K562 (cell line): ENCODE measurements around the gene SPNS1. TPM values are rescaled to one million over a fixed set of nuclear protein-coding genes. Genes with fewer than 3 reads are reported as not detected.

Experiments
- ATF6 ChIP-seq: sonication (generic); formaldehyde crosslinking; IDR thresholded peaks from 2 replicates; pipeline ENCODE4 v1.4.0; 2020; ENCODE audit warnings: mild to moderate bottlenecking, missing genetic modification reagents
- CCNT2 ChIP-seq: IDR thresholded peaks from 2 replicates; pipeline ENCODE4 v1.6.1; 2011; ENCODE audit warnings: borderline replicate concordance, low read depth, mild to moderate bottlenecking, moderate library complexity, mixed read lengths, low read length; ENCODE audit not compliant: insufficient read length; ENCODE audit errors: extremely low read depth
- ESRRA ChIP-seq: fragments of 450-650 bp; IDR thresholded peaks from 2 replicates; pipeline ENCODE4 v1.6.1; 2014; ENCODE audit warnings: low read depth, mild to moderate bottlenecking, moderate library complexity, borderline replicate concordance
- JUND ChIP-seq, 2 experiments: IDR thresholded peaks; 2 replicates in 1 of 2; 3 replicates in 1 of 2; pipeline ENCODE4 v1.6.1; 2011; ENCODE audit warnings: borderline replicate concordance in 2 of 2, low read depth in 2 of 2, low read length in 2 of 2, improper control_type of control experiment in 1 of 2, missing biosample characterization in 1 of 2, missing genetic modification characterization in 1 of 2, missing genetic modification reagents in 1 of 2
- MAFF ChIP-seq: IDR thresholded peaks from 2 replicates; pipeline ENCODE4 v1.6.1; 2012; ENCODE audit warnings: low read length, improper control_type of control experiment
- MBD1 ChIP-seq: fragments of 250-450 bp; sonication (Bioruptor Pico); IDR thresholded peaks from 2 replicates; pipeline ENCODE4 v1.8.0; 2022; ENCODE audit warnings: inconsistent platforms
- MEF2A ChIP-seq: IDR thresholded peaks from 2 replicates; pipeline ENCODE4 v1.6.1; 2011; ENCODE audit warnings: low read depth, mild to moderate bottlenecking, low read length, moderate library complexity; ENCODE audit not compliant: control insufficient read depth
- MTF1 ChIP-seq: fragments of 250-450 bp; sonication (Bioruptor Pico); IDR thresholded peaks from 2 replicates; pipeline ENCODE4 v1.9.0; 2021; ENCODE audit warnings: moderate library complexity, mild to moderate bottlenecking, inconsistent platforms, borderline replicate concordance
- PCBP2 ChIP-seq: fragments of 200-400 bp; formaldehyde crosslinking; IDR thresholded peaks from 2 replicates; pipeline ENCODE4 v1.6.1; 2018; ENCODE audit warnings: low read length, low read depth, mild to moderate bottlenecking, moderate library complexity; ENCODE audit not compliant: poor library complexity, severe bottlenecking
- SREBF1 ChIP-seq: fragments of 150-350 bp; IDR thresholded peaks from 2 replicates; pipeline ENCODE4 v1.6.1; 2014; ENCODE audit warnings: antibody characterized with exemption, low read depth, low read length, borderline replicate concordance
- ZBTB11 ChIP-seq, 3 experiments: fragments of 200-800 bp in 1 of 3; fragments of 250-450 bp in 1 of 3; fragments of 450-650 bp in 1 of 3; sonication (Bioruptor Pico) in 1 of 3; sonication (Bioruptor generic) in 1 of 3; formaldehyde crosslinking in 1 of 3; IDR thresholded peaks; 2 replicates each; pipeline versions ENCODE4 v1.6.1 to v1.8.0; 2016 to 2022; ENCODE audit warnings: mild to moderate bottlenecking in 2 of 3, missing genetic modification characterization in 2 of 3, missing compliant biosample characterization in 1 of 3, moderate library complexity in 1 of 3
- ZBTB34 ChIP-seq: fragments of 250-450 bp; sonication (Bioruptor Pico); IDR thresholded peaks from 2 replicates; pipeline ENCODE4 v1.8.0; 2021; ENCODE audit warnings: mild to moderate bottlenecking, moderate library complexity
- ZNF324 ChIP-seq: fragments of 250-450 bp; sonication (Bioruptor Pico); IDR thresholded peaks from 2 replicates; pipeline ENCODE4 v1.4.0; 2020; ENCODE audit warnings: mild to moderate bottlenecking
- ZNF512 ChIP-seq: IDR thresholded peaks from 2 replicates; pipeline ENCODE4 v1.6.1; 2016; ENCODE audit warnings: missing genetic modification characterization, missing compliant biosample characterization
- polyA plus RNA-seq, 8 experiments: library from polyadenylated mRNA; depleted of rRNA in 4 of 8; stranded (reverse) in 5 of 8; unstranded in 3 of 8; fragments of >200 nt; fragmentation: Nextera tagmentation in 2 of 8; fragmentation: Illumina TruSeq in 1 of 8; extraction: Ambion mirVana in 2 of 8; extraction: Trizol in 1 of 8; gene quantifications; 2 replicates each; pipeline versions ENCODE4 v1.2.1 to v1.2.3, GENCODE V29; 2011 to 2014; ENCODE audit warnings: inconsistent platforms in 1 of 8, missing spikeins in 1 of 8
- total RNA-seq, 7 experiments: library from RNA; depleted of rRNA in 6 of 7; stranded (reverse); fragments of >200 nt in 6 of 7; fragmentation: Illumina TruSeq in 2 of 7; extraction: Trizol in 2 of 7; gene quantifications; 2 replicates each; pipeline versions ENCODE4 v1.2.1 to v1.2.3, GENCODE V29; 2011 to 2021; ENCODE audit warnings: low replicate concordance in 1 of 7

The SPNS1 gene
- total and polyA plus RNA-seq, 9 of the 15 experiments (the other 6 are each of a cell fraction or from before 2014, with no cell fraction given), result 0.58 to 64.9 (median 13.7) TPM

- TF ChIP-seq MTF1 (CRISPR knock-in tag) (no peak), PCBP2 (no peak), MAFF (no peak), ATF6 (CRISPR knock-in tag) (no peak), CCNT2 (no peak), ESRRA (no peak), SREBF1 (no peak), ZNF324 (CRISPR knock-in tag) (no peak), MEF2A (no peak), ZNF512 (tag) (0 out of 2 replicates have a peak, but pooled peaks have one; percentile 28), ZBTB34 (CRISPR knock-in tag) (no peak), JUND (IDR thresholded peaks at IDR 0.05; ENCODE audit: borderline replicate concordance, low read depth, low read length) (peak; percentile 78), JUND (tag; IDR thresholded peaks at IDR 0.05; ENCODE audit: borderline replicate concordance, low read depth, low read length) (peak; percentile 43; the same call in 1 of the 3 replicates), MBD1 (CRISPR knock-in tag) (no peak), ZBTB11 (CRISPR knock-in tag; IDR thresholded peaks at IDR 0.05) (no peak)
These were observed 39.2 kb upstream of the SPNS1 start (continued) for GRCh38 chr16:28935346-28935745.
